Ammon's horn (tissue), 1 donor: ENCODE data around the gene CCDC80.

ENCODE experiments used
- DNase-seq: peaks from one replicate; pipeline ENCODE4 v3.0.0-alpha.2; 2016; ENCODE audit warnings: low spot score

CCDC80 gene

GRCh38 chr3:112633757-112634156 lies 7.2 kb downstream of the CCDC80 start:
- DNase-seq, result no peak

GRCh38 chr3:112633191-112633590 lies 7.8 kb downstream of the CCDC80 start:
- no peak for DNase-seq

GRCh38 chr3:112632596-112632995 lies 8.3 kb downstream of the CCDC80 start:
- DNase-seq, result no peak

- no peak for DNase-seq
These were observed 9.7 kb downstream of the CCDC80 start for GRCh38 chr3:112631257-112631656.

GRCh38 chr3:112629425-112629824 lies 11.5 kb downstream of the CCDC80 start:
- DNase-seq, result peak; percentile 45

- DNase-seq, result no peak
These were observed 12.9 kb downstream of the CCDC80 start for GRCh38 chr3:112627919-112628466.

GRCh38 chr3:112627419-112627818 lies 13.5 kb downstream of the CCDC80 start:
- DNase-seq, result peak; percentile 27

GRCh38 chr3:112623717-112624116 lies 17.2 kb downstream of the CCDC80 start:
- no peak for DNase-seq

- DNase-seq, result no peak
These were observed 17.7 kb downstream of the CCDC80 start for GRCh38 chr3:112623213-112623612.

GRCh38 chr3:112619295-112619694 lies 21.6 kb downstream of the CCDC80 start:
- DNase-seq, result no peak

- DNase-seq, result no peak
These were observed 23.7 kb downstream of the CCDC80 start for GRCh38 chr3:112617285-112617684.

GRCh38 chr3:112615989-112616731 lies 24.8 kb downstream of the CCDC80 start:
- no peak for DNase-seq

GRCh38 chr3:112611752-112612515 lies 29.0 kb downstream of the CCDC80 start:
- no peak for DNase-seq

GRCh38 chr3:112610121-112610520 lies 30.8 kb downstream of the CCDC80 start:
- DNase-seq, result no peak

GRCh38 chr3:112607863-112608262 lies 33.1 kb downstream of the CCDC80 start:
- no peak for DNase-seq

GRCh38 chr3:112606098-112606497 lies 34.8 kb downstream of the CCDC80 start:
- DNase-seq, result no peak

- DNase-seq, result peak; percentile 79
These were observed 35.7 kb downstream of the CCDC80 start for GRCh38 chr3:112605285-112605684.

GRCh38 chr3:112604536-112604935 lies 36.4 kb downstream of the CCDC80 start:
- no peak for DNase-seq

GRCh38 chr3:112602217-112602838 lies 38.6 kb downstream of the CCDC80 start:
- DNase-seq, result no peak

GRCh38 chr3:112598731-112599130 lies 42.2 kb downstream of the CCDC80 start:
- DNase-seq, result no peak

- DNase-seq, result no peak
These were observed 43.0 kb downstream of the CCDC80 start for GRCh38 chr3:112597945-112598344.

GRCh38 chr3:112594856-112595255 lies 46.1 kb downstream of the CCDC80 start:
- DNase-seq, result no peak

GRCh38 chr3:112593258-112593657 lies 47.7 kb downstream of the CCDC80 start:
- no peak for DNase-seq
